Measurements from ENCODE around the gene FAM200A.

GRCh38 chr7:99557940-99558305, 6.0 kb upstream of the FAM200A start:
- TF ChIP-seq TCF7L2 (IDR thresholded peaks at IDR 0.05; ENCODE audit: borderline replicate concordance, low read depth, low read length) (no peak), ZSCAN30 (tag by site-specific recombination; IDR thresholded peaks at IDR 0.05) (no peak), ZNF140 (tag by site-specific recombination; IDR thresholded peaks at IDR 0.05) (no peak), ZBTB48 (tag by site-specific recombination; IDR thresholded peaks at IDR 0.05) (no peak), ELK4 (IDR thresholded peaks at IDR 0.05; ENCODE audit: borderline replicate concordance, low read depth, low read length) (no peak), ZNF133 (tag by site-specific recombination; IDR thresholded peaks at IDR 0.05) (no peak), CTCF (tag by site-specific recombination; IDR thresholded peaks at IDR 0.05) (no peak)
- TF ChIP-seq, protein P1, sequence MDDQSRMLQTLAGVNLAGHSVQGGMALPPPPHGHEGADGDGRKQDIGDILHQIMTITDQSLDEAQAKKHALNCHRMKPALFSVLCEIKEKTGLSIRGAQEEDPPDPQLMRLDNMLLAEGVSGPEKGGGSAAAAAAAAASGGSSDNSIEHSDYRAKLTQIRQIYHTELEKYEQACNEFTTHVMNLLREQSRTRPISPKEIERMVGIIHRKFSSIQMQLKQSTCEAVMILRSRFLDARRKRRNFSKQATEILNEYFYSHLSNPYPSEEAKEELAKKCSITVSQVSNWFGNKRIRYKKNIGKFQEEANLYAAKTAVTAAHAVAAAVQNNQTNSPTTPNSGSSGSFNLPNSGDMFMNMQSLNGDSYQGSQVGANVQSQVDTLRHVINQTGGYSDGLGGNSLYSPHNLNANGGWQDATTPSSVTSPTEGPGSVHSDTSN (CRISPR knock-in tag; IDR thresholded peaks at IDR 0.05) = no peak
